ENCODE data around the gene UBAP1. TPM values are rescaled to one million over a fixed set of nuclear protein-coding genes. Genes with fewer than 3 reads are reported as not detected.

The UBAP1 gene
- total RNA-seq, 1 donor from 2014 or later: 37.6 TPM

DNA sequence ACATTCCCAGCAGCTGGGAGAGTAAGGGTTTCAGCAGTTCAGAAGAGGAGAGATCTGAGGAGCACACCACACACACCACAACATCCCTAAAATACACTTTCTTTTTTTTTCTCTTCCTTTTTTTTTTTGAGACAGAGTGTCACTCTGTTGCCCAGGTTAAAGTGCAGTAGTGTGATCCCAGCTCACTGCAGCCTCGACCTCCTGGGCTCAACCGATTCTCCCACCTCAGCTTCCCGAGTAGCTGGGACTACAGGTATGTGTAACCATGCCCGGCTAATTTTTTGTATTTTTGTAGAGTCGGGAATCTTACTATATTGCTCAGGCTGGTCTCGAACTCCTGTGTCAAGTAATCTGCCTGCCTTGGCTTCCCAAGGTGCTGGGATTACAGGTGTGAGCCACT lies 9.7 kb upstream of the UBAP1 start:
- Histone ChIP-seq H3K4me1 (peaks cover 21% of the 10 kb centered on the region), H3K27ac (replicated peaks) (no peak overlapping the region), H3K27me3 (ENCODE audit: low read depth) (no peaks in the 10 kb centered on the region), H3K9me3 (replicated peaks) (no peaks in the 10 kb centered on the region), H3K4me3 (no peak overlapping the region), H3K36me3 (no peaks in the 10 kb centered on the region)
- TF ChIP-seq, protein P1, sequence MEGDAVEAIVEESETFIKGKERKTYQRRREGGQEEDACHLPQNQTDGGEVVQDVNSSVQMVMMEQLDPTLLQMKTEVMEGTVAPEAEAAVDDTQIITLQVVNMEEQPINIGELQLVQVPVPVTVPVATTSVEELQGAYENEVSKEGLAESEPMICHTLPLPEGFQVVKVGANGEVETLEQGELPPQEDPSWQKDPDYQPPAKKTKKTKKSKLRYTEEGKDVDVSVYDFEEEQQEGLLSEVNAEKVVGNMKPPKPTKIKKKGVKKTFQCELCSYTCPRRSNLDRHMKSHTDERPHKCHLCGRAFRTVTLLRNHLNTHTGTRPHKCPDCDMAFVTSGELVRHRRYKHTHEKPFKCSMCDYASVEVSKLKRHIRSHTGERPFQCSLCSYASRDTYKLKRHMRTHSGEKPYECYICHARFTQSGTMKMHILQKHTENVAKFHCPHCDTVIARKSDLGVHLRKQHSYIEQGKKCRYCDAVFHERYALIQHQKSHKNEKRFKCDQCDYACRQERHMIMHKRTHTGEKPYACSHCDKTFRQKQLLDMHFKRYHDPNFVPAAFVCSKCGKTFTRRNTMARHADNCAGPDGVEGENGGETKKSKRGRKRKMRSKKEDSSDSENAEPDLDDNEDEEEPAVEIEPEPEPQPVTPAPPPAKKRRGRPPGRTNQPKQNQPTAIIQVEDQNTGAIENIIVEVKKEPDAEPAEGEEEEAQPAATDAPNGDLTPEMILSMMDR (IDR thresholded peaks at IDR 0.05; ENCODE audit: borderline replicate concordance): no peak
- intact Hi-C loops (cut with micrococcal nuclease): no loop called here
- DNase-seq: no peak

DNA sequence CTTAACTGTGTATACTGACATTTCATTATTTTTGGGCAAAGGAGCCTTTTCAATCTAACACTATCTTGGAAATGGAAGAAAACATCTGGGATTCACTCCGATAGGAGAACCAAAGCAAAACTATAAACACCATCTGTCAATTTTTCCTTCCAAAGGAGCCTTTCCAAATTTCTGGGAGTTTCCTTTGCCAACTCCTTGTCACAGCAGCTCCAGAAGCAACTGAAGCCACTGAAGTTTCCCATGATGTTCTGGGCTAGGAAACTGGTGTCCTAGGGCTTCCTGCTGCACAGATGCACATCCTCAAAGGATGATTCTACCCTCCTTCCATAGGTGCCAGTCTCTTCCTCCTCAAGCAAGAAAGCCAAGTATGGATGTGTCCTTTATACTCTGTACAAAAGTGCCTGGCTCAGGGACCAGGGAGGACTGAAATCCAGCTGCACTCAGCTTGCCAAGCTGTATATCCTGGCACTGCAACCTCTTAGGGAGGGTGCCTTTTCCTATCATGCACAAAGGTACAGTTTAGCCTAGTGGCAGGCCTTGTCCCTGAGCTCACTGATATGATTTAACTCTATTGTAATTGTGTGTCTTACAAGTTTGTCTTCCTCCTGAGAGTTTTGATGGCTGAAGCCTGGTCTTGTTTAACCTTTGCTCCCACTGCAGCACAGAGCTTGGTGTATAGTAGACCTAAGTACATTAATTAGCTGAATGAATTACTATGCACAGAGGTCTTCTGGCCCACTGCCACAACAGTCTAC lies 8.4 kb upstream of the UBAP1 start:
- no peaks in the 10 kb centered on the region for H3K27me3 ChIP-seq (ENCODE audit: low read depth)
- no peaks in the 10 kb centered on the region for H3K36me3 ChIP-seq
- no peak overlapping the region for H3K4me3 ChIP-seq
- intact Hi-C loops (cut with micrococcal nuclease): no loop called here
- TF ChIP-seq, protein P1 (IDR thresholded peaks at IDR 0.05; ENCODE audit: borderline replicate concordance): peak; percentile 42
- peak overlapping the region; percentile 62 for H3K27ac ChIP-seq (replicated peaks)
- no peaks in the 10 kb centered on the region for H3K9me3 ChIP-seq (replicated peaks)
- DNase-seq: no peak
- peaks cover 21% of the 10 kb centered on the region for H3K4me1 ChIP-seq

DNA sequence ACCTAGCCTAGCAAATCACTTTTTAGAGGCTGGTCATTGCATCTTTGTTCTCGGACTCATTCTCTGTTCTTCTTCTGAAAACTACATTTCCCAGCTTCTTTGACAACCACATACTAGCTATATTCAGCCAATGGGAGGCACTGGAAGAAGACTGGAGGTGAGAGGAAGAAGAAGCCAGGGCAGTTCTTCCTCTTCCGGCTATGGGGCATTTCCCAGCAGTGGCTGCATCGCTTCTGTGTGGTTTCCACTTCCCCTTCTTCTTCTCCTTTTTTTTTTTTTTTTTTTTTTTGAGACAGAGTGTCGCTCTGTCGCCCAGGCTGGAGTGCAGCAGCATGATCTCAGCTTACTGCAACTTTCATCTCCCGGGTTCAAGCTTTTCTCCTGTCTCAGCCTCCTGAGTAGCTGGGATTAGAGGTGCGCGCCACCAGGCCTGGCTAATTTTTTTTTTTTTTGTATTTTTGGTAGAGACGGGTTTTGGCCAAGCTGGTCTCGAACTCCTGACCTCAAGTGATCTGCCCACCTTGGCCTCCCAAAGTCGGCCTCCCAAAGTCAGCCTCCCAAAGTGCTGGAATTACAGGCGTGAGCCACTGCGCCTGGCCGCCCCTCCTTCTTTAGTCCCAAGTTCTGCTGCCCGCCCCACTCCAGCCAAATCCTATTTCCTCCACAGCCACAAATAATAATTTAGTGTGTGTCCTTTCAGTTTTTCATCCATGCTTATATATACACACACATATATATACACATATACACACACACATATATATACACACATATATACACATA lies 6.9 kb upstream of the UBAP1 start:
- H3K4me3 ChIP-seq: no peak overlapping the region
- TF ChIP-seq, protein P1 (IDR thresholded peaks at IDR 0.05; ENCODE audit: borderline replicate concordance): no peak
- H3K27me3 ChIP-seq (ENCODE audit: low read depth): no peaks in the 10 kb centered on the region
- H3K27ac ChIP-seq (replicated peaks): peak overlapping the region; percentile 23
- intact Hi-C loops (cut with micrococcal nuclease): no loop called here
- DNase-seq: no peak
- peaks cover 21% of the 10 kb centered on the region for H3K4me1 ChIP-seq
- no peaks in the 10 kb centered on the region for H3K9me3 ChIP-seq (replicated peaks)
- no peaks in the 10 kb centered on the region for H3K36me3 ChIP-seq

DNA sequence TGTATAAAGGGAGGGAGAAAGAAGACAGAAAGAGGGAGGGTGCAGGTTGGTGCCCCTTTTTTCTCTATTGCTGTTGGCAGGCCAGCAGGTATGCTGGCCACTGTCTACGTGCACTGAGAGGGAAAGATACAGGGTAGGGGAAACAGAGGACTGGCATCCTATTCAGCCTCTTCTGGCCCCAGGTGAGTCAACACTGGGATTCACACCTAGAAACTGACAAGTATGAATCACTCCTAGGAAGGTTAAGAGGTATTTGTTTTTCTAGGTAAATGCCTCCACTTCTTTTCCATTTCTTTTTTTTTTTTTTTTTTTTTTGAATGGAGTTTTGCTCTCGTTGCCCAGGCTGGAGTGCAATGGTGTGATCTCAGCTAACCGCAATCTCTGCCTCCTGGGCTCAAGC lies 2.8 kb upstream of the UBAP1 start:
- Histone ChIP-seq H3K27ac (replicated peaks) (no peak overlapping the region), H3K27me3 (ENCODE audit: low read depth) (no peaks in the 10 kb centered on the region), H3K36me3 (no peaks in the 10 kb centered on the region), H3K9me3 (replicated peaks) (no peaks in the 10 kb centered on the region), H3K4me3 (no peak overlapping the region), H3K4me1 (peaks cover 33% of the 10 kb centered on the region)
- intact Hi-C loops (cut with micrococcal nuclease): no loop called here
- TF ChIP-seq, protein P1 (IDR thresholded peaks at IDR 0.05; ENCODE audit: borderline replicate concordance): no peak
- DNase-seq: no peak

DNA sequence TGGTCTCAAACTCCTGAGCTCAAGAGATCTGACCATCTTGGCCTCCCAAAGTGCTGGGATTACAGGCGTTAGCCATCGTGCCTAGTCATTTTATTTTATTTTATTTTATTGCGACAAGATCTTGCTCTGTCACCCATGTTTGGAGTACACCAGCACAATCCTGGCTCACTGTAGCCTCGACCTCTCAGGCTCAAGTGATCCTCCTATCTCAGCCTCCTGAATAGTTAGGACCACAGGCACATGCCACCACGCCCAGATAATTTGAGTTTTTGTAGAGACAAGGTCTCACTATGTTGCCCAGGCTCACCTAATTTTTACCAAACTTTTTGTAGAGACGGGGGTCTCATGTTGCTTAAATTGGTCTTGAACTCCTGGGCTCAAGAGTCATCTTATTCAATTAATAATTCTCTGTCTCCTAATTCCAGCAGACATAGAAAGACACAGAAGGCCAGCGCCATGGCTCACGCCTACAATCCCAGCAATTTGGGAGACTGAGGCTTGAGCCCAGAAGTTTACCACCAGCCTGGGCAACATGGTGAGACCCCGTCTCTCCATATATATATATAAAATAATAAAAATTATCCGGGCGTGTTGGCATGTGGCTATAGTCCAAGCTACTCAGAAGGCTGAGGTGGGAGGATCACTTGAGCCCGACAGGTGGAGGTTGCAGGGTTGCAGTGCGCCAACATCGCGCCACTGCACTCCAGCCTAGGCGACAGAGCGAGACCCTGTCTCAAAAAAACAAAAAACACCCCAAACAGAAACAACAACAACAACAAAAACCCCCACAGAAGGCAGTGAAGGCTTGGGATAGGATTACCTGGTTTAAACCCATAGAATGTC lies 1.0 kb upstream of the UBAP1 start:
- H3K9me3 ChIP-seq (replicated peaks): no peaks in the 10 kb centered on the region
- H3K27me3 ChIP-seq (ENCODE audit: low read depth): no peaks in the 10 kb centered on the region
- TF ChIP-seq, protein P1 (IDR thresholded peaks at IDR 0.05; ENCODE audit: borderline replicate concordance): no peak
- no peak for DNase-seq
- no peaks in the 10 kb centered on the region for H3K36me3 ChIP-seq
- H3K27ac ChIP-seq (replicated peaks): peak overlapping the region; percentile 95
- H3K4me3 ChIP-seq: peak overlapping the region; percentile 91
- intact Hi-C loops (cut with micrococcal nuclease): no loop called here
- peaks cover 31% of the 10 kb centered on the region for H3K4me1 ChIP-seq

All from left ventricle myocardium inferior (tissue), 1 donor.